Measurements from ENCODE around the gene TMEM17. TPM values are rescaled to one million over a fixed set of nuclear protein-coding genes. Genes with fewer than 3 reads are reported as not detected.

Gene TMEM17
- total and polyA plus RNA-seq, 2 donors (not counting 3 experiments of a cell fraction or from before 2014, with no cell fraction given): 0.91 to 2.0 TPM

GRCh38 chr2:62464221-62465007 is 41.6 kb downstream of the TMEM17 start:
- no peak overlapping the region for H3K9ac ChIP-seq (replicated peaks; ENCODE audit: extremely low read depth, insufficient read depth, low read length)
- H3K4me2 ChIP-seq (ENCODE audit: insufficient read depth, low read length): no peak overlapping the region
- no peak overlapping the region for H2AFZ ChIP-seq (ENCODE audit: low read depth, low read length)
- H3K9me1 ChIP-seq (replicated peaks; ENCODE audit: control insufficient read depth, extremely low read depth, insufficient read depth, low read length): no peaks in the 10 kb centered on the region
- H3K36me3 ChIP-seq (ENCODE audit: control insufficient read depth in 2 of 2, extremely low read depth in 1 of 2, insufficient read depth in 2 of 2, low read length in 2 of 2): no peaks in the 10 kb centered on the region
- no peaks in the 10 kb centered on the region for H3K4me1 ChIP-seq (ENCODE audit: control insufficient read depth, extremely low read depth, insufficient read depth, low read length)
- no peaks in the 10 kb centered on the region for H3K27me3 ChIP-seq (ENCODE audit: control insufficient read depth in 2 of 2, insufficient read depth in 2 of 2, low read length in 2 of 2)
- no peak overlapping the region for H3K27ac ChIP-seq (ENCODE audit: insufficient read depth, low read depth, low read length)
- intact Hi-C loops (cut with micrococcal nuclease) (no loop called here), dilution Hi-C loops (cut with MboI; ENCODE audit: extremely low pct_ligation_motif_present, low sequenced_read_pairs) (no loop called here)
- H3K4me3 ChIP-seq (replicated peaks in 1 of 3; ENCODE audit: insufficient read depth in 1 of 3, low read depth in 1 of 3, low read length in 3 of 3): no peak overlapping the region
- ChIA-PET CTCF (interaction anchor here (1.6 kb wide), 1 partner anchor 311 kb away, joined by 4 read pairs; no protein-coding TSS in a partner anchor), POLR2A (interaction anchor here (0.9 kb wide), 1 partner anchor 12 kb away, joined by 3 read pairs; no protein-coding TSS in a partner anchor)
- H4K20me1 ChIP-seq (replicated peaks; ENCODE audit: control insufficient read depth, extremely low read depth, insufficient read depth, low read length): no peaks in the 10 kb centered on the region
- H3K9me3 ChIP-seq (replicated peaks; ENCODE audit: control insufficient read depth, insufficient read depth, low read length): no peaks in the 10 kb centered on the region
- BruUV-seq (replicated peaks): no TSS peak
- FAIRE-seq: no peak
- DNase-seq (ENCODE audit: low read depth, low spot score): no peak
- no peaks in the 10 kb centered on the region for H3K79me2 ChIP-seq (ENCODE audit: control insufficient read depth, insufficient read depth, low read length)
- no peak for TF ChIP-seq EZH2 (IDR thresholded peaks at IDR 0.05; ENCODE audit: borderline replicate concordance, low read depth, low read length, severe bottlenecking)
- TF ChIP-seq CTCF (IDR thresholded peaks at IDR 0.05; ENCODE audit: extremely low read depth in 1 of 2, insufficient read depth in 1 of 2, low read depth in 1 of 2, low read length in 2 of 2): no peak
- TF ChIP-seq JUN (IDR thresholded peaks at IDR 0.05; ENCODE audit: borderline replicate concordance, insufficient read depth, insufficient read length, low read depth): no peak
- no peak for TF ChIP-seq POLR2A (IDR thresholded peaks at IDR 0.05; ENCODE audit: low read depth, low read length)
- no peak for TF ChIP-seq MYC (IDR thresholded peaks at IDR 0.05; ENCODE audit: low read depth, low read length)
- no peak for TF ChIP-seq POLR2AphosphoS5 (IDR thresholded peaks at IDR 0.05; ENCODE audit: insufficient read depth, low read depth, low read length)
- TF ChIP-seq GATA2 (IDR thresholded peaks at IDR 0.05; ENCODE audit: insufficient read depth, insufficient read length, low read depth, low read length): no peak
- TF ChIP-seq FOS (IDR thresholded peaks at IDR 0.05; ENCODE audit: borderline replicate concordance, insufficient read depth, low read length): no peak
- TF ChIP-seq MAX (IDR thresholded peaks at IDR 0.05; ENCODE audit: insufficient read depth, insufficient read length): no peak
